Bronchial epithelial cell (primary cell): ENCODE data around the gene LCMT2. TPM values are rescaled to one million over a fixed set of nuclear protein-coding genes. Genes with fewer than 3 reads are reported as not detected.

Experiments
- DNase-seq: peaks from one replicate; pipeline ENCODE4 v3.0.0-alpha.2; 2010; ENCODE audit warnings: low read depth
- FAIRE-seq: peaks from 2 replicates; lab custom pipeline; 2011; peaks lifted over from hg19 to GRCh38; lab: Jason Lieb, UNC
- H3K27me3 ChIP-seq: 2 replicates; pipeline ENCODE4 v1.5.1; 2011; ENCODE audit warnings: low read length; ENCODE audit not compliant: control insufficient read depth, insufficient read depth
- H3K36me3 ChIP-seq: 2 replicates; pipeline ENCODE4 v1.5.1; 2011; ENCODE audit warnings: low read length; ENCODE audit not compliant: control insufficient read depth, insufficient read depth
- H3K4me3 ChIP-seq: 2 replicates; pipeline ENCODE4 v1.5.1; 2011; ENCODE audit warnings: mild to moderate bottlenecking, low read depth, low read length, control low read depth
- total RNA-seq: library from RNA; depleted of rRNA; stranded (reverse); fragments of >200 nt; gene quantifications from 2 replicates; pipeline ENCODE4 v1.2.1, GENCODE V29; 2014
- TF ChIP-seq, protein P1 (sequence below): IDR thresholded peaks from 2 replicates; pipeline ENCODE4 v1.5.1; 2011; ENCODE audit warnings: mild to moderate bottlenecking, moderate library complexity, low read length, control low read depth, inconsistent platforms; ENCODE audit not compliant: insufficient read depth, severe bottlenecking

Gene LCMT2
- total RNA-seq, 1 donor from 2014 or later = 11.3 TPM

- Histone ChIP-seq H3K36me3 (no peaks in the 10 kb centered on the region), H3K27me3 (peaks cover 2% of the 10 kb centered on the region), H3K4me3 (no peak overlapping the region)
- TF ChIP-seq, protein P1, sequence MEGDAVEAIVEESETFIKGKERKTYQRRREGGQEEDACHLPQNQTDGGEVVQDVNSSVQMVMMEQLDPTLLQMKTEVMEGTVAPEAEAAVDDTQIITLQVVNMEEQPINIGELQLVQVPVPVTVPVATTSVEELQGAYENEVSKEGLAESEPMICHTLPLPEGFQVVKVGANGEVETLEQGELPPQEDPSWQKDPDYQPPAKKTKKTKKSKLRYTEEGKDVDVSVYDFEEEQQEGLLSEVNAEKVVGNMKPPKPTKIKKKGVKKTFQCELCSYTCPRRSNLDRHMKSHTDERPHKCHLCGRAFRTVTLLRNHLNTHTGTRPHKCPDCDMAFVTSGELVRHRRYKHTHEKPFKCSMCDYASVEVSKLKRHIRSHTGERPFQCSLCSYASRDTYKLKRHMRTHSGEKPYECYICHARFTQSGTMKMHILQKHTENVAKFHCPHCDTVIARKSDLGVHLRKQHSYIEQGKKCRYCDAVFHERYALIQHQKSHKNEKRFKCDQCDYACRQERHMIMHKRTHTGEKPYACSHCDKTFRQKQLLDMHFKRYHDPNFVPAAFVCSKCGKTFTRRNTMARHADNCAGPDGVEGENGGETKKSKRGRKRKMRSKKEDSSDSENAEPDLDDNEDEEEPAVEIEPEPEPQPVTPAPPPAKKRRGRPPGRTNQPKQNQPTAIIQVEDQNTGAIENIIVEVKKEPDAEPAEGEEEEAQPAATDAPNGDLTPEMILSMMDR = no peak
- no peak for FAIRE-seq
- no peak for DNase-seq
These were observed 48.3 kb downstream of the LCMT2 start for GRCh38 chr15:43281926-43282602.

DNA sequence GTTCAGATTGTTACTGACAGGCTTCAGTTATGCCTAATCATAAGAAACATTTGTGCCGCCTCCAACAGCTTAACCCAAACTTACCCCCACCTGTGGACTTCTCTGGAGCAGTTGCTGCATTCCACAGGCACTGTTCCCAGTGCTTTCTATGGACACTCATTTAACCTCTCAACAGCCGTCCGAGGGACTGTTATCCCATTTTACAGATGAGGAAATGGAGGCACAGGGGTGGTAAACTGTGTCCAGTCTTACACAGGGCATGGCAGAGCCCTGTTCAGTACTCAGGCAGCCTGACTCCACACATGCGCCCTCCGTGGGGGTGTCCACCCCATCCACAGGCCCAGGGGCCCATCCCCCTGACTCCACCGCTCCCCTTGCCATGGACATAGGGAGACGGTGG lies 49.4 kb downstream of the LCMT2 start:
- FAIRE-seq (no peak), DNase-seq (no peak)
- Histone ChIP-seq H3K36me3 (no peaks in the 10 kb centered on the region), H3K4me3 (no peak overlapping the region), H3K27me3 (peaks cover 2% of the 10 kb centered on the region)
- TF ChIP-seq, protein P1 = no peak

DNA sequence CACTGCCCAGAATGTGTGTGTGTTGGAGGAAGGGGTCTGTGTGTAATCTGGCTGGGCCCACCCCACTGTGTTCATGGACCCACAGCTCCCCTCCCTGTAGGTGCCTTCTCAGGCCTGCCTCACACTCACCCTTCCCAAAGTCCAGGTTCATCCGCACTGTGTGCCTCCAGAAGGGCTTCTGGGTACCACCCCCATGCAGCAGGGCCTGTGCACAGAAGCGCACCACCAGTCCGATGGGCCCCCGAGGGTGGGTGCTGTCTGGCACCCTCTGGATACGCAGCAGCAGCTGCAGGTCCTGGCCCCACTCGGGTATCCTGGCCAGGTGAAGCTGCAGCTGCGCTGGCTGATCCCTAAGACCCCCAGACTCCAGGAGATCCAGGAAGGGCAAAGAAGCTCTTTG lies 50.9 kb downstream of the LCMT2 start:
- no peak for FAIRE-seq
- Histone ChIP-seq H3K36me3 (no peaks in the 10 kb centered on the region), H3K4me3 (no peak overlapping the region), H3K27me3 (peaks cover 2% of the 10 kb centered on the region)
- DNase-seq = no peak
- TF ChIP-seq, protein P1 = no peak

DNA sequence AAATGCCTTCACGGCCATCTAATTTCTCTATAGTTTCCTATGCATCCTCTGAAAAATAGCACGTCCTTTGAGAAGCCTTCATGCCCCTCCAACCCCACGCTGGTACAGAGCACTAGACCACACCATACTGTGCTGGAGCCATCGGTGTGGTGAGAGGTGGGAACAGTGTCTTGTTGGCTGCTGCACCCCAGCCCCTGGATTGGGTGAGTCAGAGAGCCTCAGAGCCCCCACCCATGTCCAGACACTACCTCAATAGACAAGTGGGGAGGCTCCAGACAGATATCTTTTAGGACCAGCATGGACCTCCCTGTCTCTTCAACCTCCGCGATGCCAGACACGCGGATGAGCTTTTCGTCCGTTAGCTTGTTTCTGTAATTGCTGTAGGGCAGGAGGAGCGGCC lies 51.5 kb downstream of the LCMT2 start:
- peaks cover 2% of the 10 kb centered on the region for H3K27me3 ChIP-seq
- FAIRE-seq (no peak), DNase-seq (no peak)
- TF ChIP-seq, protein P1 = no peak
- H3K36me3 ChIP-seq = no peaks in the 10 kb centered on the region
- no peak overlapping the region for H3K4me3 ChIP-seq

GRCh38 chr15:43277901-43278300 lies 52.5 kb downstream of the LCMT2 start:
- no peaks in the 10 kb centered on the region for H3K36me3 ChIP-seq
- TF ChIP-seq, protein P1 = no peak
- H3K27me3 ChIP-seq = peaks cover 2% of the 10 kb centered on the region
- DNase-seq (no peak), FAIRE-seq (no peak)
- no peak overlapping the region for H3K4me3 ChIP-seq
